B cell (primary cell): ENCODE data around the gene VNN1.
"Not testable (repeated sequence)": the region's sequence is repeated elsewhere in the genome, so short reads cannot be mapped to it uniquely, and the experiment has no call there.

ENCODE experiments used
- EZH2 ChIP-seq: IDR thresholded peaks from 2 replicates; pipeline ENCODE4 v1.6.1; 2012; ENCODE audit warnings: borderline replicate concordance, low read depth, mild to moderate bottlenecking, moderate library complexity, low read length; ENCODE audit not compliant: insufficient read depth, poor library complexity, severe bottlenecking
- TF ChIP-seq, protein P1 (sequence below): fragments of 200-600 bp; IDR thresholded peaks from one replicate; pipeline ENCODE4 v1.8.0; 2022; ENCODE audit warnings: antibody characterized with exemption, mild to moderate bottlenecking

DNA sequence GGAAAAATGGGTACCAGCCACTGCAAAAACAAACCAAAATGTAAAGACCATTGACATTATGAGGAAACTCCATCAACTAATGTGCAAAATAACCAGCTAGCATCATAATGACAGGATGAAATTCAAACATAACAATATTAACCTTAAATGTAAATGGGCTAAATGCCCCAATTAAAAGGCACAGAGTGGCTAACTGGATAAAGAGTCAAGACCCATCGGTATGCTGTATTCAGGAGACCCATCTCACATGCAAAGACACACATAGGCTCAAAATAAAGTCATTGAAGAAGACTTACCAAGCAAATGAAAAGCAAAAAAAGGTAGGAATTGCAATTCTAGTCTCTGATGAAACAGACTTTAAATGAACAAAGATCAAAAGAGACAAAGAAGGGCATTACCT lies 76.7 kb downstream of the VNN1 start:
- TF ChIP-seq, protein P1, sequence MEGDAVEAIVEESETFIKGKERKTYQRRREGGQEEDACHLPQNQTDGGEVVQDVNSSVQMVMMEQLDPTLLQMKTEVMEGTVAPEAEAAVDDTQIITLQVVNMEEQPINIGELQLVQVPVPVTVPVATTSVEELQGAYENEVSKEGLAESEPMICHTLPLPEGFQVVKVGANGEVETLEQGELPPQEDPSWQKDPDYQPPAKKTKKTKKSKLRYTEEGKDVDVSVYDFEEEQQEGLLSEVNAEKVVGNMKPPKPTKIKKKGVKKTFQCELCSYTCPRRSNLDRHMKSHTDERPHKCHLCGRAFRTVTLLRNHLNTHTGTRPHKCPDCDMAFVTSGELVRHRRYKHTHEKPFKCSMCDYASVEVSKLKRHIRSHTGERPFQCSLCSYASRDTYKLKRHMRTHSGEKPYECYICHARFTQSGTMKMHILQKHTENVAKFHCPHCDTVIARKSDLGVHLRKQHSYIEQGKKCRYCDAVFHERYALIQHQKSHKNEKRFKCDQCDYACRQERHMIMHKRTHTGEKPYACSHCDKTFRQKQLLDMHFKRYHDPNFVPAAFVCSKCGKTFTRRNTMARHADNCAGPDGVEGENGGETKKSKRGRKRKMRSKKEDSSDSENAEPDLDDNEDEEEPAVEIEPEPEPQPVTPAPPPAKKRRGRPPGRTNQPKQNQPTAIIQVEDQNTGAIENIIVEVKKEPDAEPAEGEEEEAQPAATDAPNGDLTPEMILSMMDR, result not testable (repeated sequence)
- TF ChIP-seq EZH2, result not testable (repeated sequence)
